Measurements from ENCODE around the gene GALNT10.

DNA sequence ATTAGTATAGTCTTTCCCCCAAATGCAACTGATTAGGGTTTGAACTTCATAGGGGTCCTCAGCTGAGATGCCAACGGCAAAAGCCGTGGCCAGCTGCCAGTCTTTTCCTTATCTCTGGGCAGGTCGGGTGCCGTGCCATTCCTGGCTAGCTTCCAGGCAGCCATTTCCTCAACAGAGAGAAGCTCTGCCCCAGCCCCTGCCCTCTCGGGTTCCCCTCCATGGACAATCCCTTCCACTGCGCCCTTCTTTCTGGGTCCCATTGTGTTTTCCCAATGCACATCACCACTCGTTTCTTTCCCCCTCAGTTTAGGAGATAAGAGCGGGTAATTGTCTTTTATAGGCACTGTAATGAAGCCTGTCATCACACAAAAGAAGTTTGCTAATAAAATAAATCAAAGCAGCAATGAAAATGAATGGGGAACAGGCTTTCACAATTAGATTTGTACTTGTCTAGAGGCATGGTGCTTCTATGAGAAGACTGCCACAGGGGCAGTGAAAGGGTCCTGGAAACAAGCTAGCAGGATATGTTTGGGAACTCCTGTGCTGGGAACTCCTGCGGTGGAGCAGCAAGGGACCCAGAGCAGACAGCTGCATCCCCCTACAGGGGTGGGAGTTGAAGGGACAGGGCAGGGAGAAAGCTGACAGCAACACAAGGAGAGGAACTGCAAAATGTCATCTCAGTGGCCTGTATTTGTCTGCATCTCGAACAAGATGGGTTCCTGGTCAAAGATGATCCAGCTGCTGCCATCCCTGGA is 207.3 kb downstream of the GALNT10 start:
- TF ChIP-seq, protein P1, sequence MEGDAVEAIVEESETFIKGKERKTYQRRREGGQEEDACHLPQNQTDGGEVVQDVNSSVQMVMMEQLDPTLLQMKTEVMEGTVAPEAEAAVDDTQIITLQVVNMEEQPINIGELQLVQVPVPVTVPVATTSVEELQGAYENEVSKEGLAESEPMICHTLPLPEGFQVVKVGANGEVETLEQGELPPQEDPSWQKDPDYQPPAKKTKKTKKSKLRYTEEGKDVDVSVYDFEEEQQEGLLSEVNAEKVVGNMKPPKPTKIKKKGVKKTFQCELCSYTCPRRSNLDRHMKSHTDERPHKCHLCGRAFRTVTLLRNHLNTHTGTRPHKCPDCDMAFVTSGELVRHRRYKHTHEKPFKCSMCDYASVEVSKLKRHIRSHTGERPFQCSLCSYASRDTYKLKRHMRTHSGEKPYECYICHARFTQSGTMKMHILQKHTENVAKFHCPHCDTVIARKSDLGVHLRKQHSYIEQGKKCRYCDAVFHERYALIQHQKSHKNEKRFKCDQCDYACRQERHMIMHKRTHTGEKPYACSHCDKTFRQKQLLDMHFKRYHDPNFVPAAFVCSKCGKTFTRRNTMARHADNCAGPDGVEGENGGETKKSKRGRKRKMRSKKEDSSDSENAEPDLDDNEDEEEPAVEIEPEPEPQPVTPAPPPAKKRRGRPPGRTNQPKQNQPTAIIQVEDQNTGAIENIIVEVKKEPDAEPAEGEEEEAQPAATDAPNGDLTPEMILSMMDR (IDR thresholded peaks at IDR 0.05), result no peak
- no peak for TF ChIP-seq POLR2A (IDR thresholded peaks at IDR 0.05)
- TF ChIP-seq POLR2AphosphoS5 (IDR thresholded peaks at IDR 0.05), result peak in 1 of 3 donors; percentile 7
- no peak for TF ChIP-seq EP300 (IDR thresholded peaks at IDR 0.05)

Data from stomach (tissue), 4 donors.